HUES64 (cell line): Measurements from ENCODE around the gene PMEPA1.

Experiments used
- H3K27ac ChIP-seq: 2 replicates; pipeline ENCODE4 v1.7.0; 2013; ENCODE audit warnings: low read depth, low read length, inconsistent platforms
- H3K27me3 ChIP-seq: 2 replicates; pipeline ENCODE4 v1.6.1; 2013; ENCODE audit warnings: mild to moderate bottlenecking, low read length; ENCODE audit not compliant: insufficient read depth
- H3K36me3 ChIP-seq: 2 replicates; pipeline ENCODE4 v1.6.1; 2013; ENCODE audit warnings: mild to moderate bottlenecking, low read length; ENCODE audit not compliant: insufficient read depth
- H3K4me1 ChIP-seq: 2 replicates; pipeline ENCODE4 v1.6.1; 2013; ENCODE audit warnings: mild to moderate bottlenecking, low read length, moderate library complexity; ENCODE audit not compliant: insufficient read depth
- H3K4me3 ChIP-seq: 2 replicates; pipeline ENCODE4 v1.5.1; 2013; ENCODE audit warnings: mild to moderate bottlenecking, low read length, moderate library complexity
- H3K9ac ChIP-seq: 2 replicates; pipeline ENCODE4 v1.6.1; 2013; ENCODE audit warnings: mild to moderate bottlenecking, low read depth, low read length
- H3K9me3 ChIP-seq: 2 replicates; pipeline ENCODE4 v1.6.1; 2013; ENCODE audit warnings: low read depth, low read length; ENCODE audit not compliant: insufficient read depth
- WGBS: fragments of 150-250, 120-280 bp; methylation state at CpG from one replicate; pipeline ENCODE4 v1.1.7; 2013; ENCODE audit warnings: missing lambda C conversion rate; 5-methylcytosine and 5-hydroxymethylcytosine counted together

Gene PMEPA1

DNA sequence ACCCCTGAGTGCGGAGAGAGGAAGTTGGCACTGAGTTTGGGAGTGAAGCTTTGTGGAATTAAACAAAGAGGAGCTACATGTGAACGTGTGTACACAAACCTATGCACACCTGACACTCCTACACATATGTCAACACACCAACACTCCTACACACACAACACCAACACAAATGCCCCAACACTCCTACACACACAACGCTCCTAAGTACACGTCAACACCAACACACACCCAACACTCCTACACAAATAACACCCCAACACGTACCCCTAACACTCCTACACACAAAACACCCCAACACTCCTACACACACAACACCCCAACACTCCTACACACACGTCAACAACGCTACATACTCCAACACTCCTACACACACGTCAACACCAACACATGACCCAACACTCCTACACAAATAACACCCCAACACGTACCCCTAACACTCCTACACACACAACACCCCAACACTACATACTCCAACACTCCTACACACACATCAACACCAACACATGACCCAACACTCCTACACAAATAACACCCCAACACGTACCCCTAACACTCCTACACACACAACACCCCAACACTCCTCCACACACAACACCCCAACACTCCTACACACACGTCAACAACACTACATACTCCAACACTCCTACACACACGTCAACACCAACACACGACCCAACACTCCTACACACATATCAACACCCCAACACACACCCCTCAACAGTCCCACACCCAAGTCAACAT, 49.5 kb downstream of the PMEPA1 start:
- H3K4me3 ChIP-seq, result no peak overlapping the region
- peaks cover 29% of the 10 kb centered on the region for H3K36me3 ChIP-seq
- H3K27ac ChIP-seq, result no peak overlapping the region
- H3K9ac ChIP-seq, result no peak overlapping the region
- WGBS, result 93% methylated on average over 13 of the region's 13 CpGs
- no peaks in the 10 kb centered on the region for H3K4me1 ChIP-seq
- H3K27me3 ChIP-seq, result no peaks in the 10 kb centered on the region
- no peaks in the 10 kb centered on the region for H3K9me3 ChIP-seq

- peaks cover 29% of the 10 kb centered on the region for H3K36me3 ChIP-seq
Measured at GRCh38 chr20:57659517-57660180, 50.2 kb downstream of the PMEPA1 start.

DNA sequence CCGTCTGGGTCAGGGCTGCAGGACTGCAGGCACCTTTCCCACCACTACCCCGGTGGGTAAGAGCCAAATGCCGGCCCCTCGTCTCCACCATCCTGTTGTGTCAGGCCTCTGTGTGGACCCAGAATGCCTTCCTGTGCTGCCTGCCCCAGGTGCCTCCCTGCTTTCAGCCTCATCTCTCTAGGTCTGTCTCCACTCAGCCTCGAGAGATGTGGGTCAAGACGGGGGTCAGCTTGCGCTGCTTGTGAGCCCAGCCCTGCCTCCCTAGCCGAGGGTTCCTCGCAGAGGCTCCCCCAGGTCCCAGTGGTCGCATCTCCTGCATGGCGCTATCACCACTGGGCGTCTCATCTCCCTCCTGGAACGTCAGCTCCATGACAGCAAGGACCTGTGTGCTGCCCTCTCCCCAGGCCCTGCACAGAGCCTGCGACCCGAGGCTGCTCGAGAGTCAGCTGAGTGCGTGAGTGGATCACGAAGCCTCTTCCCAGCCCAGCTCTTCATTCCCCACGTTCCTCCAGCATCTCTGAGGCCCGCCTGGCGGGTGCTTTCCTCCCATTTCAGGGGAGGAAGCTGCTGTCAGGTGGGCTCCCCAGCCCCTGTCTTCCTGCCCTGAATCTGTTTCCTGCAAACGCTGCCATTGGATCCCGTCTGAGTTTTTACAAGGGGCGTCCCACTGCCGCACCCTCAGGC, 50.8 kb downstream of the PMEPA1 start:
- H3K9ac ChIP-seq, result no peak overlapping the region

More at GRCh38 chr20:57659517-57660180, 50.2 kb downstream of the PMEPA1 start:
- Histone ChIP-seq H3K9me3 (no peaks in the 10 kb centered on the region), H3K27me3 (no peaks in the 10 kb centered on the region), H3K4me3 (no peak overlapping the region), H3K9ac (no peak overlapping the region), H3K27ac (no peak overlapping the region), H3K4me1 (no peaks in the 10 kb centered on the region)
- WGBS, result 95% methylated on average over 24 of the region's 24 CpGs

DNA sequence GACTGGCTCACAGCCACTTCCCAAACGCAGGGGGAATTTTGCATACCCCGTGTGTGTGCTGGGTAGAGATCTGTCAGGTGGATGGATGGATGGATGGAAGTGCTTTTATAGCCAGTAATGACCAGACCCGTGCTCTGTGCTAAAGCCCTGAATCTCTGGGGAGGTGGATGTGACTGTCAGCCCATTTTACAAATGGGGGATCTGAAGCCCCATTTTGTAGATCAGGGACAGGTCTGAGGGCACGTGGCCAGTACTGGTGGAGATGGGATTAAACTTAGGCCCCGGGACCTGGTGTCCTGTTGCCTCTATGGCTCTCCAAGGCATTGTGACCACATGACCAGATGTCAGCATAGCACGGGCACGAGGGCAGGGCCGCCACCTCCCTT, 51.4 kb downstream of the PMEPA1 start:
- Histone ChIP-seq H3K9me3 (no peaks in the 10 kb centered on the region), H3K36me3 (peaks cover 33% of the 10 kb centered on the region), H3K27ac (no peak overlapping the region), H3K4me3 (no peak overlapping the region), H3K27me3 (no peaks in the 10 kb centered on the region), H3K9ac (no peak overlapping the region), H3K4me1 (no peaks in the 10 kb centered on the region)
- WGBS, result 93% methylated on average over 8 of the region's 8 CpGs

More for the DNA sequence above, 50.8 kb downstream of the PMEPA1 start:
- H3K4me3 ChIP-seq, result no peak overlapping the region
- H3K4me1 ChIP-seq, result no peaks in the 10 kb centered on the region
- peaks cover 29% of the 10 kb centered on the region for H3K36me3 ChIP-seq
- H3K27ac ChIP-seq, result no peak overlapping the region
- no peaks in the 10 kb centered on the region for H3K9me3 ChIP-seq
- H3K27me3 ChIP-seq, result no peaks in the 10 kb centered on the region
- WGBS, result 94% methylated on average over 25 of the region's 25 CpGs

DNA sequence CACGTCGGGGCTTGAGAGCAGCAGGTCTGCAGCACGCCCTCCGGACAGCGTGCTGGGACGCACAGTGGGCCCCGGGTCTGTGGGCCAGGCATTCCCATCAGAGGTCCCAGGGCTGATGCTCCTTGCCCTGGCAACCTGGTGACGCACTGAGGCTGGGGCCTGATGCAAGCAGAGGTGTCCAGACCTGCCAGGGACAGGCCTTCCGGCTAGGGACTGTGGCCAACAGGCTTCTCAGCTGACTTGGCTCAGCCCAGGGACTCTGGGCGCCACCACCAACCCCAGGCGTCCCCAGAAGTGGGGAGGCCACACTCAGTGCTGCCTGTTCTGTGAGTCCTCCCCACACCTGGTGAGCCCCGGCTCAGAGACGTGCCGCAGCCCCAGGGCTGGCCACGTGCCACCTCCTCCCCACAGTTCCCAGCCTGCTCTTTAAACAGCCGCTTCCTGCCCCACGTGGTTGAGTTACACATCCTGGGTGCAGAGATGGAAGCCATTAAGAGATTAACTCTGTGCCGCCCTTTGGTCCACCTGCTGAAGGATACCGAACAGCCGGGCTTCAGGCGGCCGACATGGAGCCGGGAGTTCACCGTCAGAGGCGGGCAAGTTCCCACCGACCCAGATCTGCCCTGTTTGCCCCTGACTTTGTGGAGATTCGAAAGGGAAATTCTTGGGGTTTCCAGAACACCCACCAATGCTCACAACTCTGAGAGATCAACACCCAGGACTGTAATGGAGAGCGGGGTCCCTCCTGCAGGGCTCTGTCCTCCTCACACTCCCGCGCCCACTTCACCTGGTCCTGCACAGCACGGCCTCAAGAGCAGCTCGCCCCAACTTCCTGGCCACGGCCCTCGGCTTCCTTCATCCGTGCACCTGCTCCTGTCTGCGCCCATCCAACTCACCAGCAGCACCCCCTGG, 52.0 kb downstream of the PMEPA1 start:
- Histone ChIP-seq H3K27ac (no peak overlapping the region), H3K27me3 (no peaks in the 10 kb centered on the region), H3K4me1 (no peaks in the 10 kb centered on the region), H3K9ac (no peak overlapping the region), H3K9me3 (no peaks in the 10 kb centered on the region), H3K36me3 (peaks cover 38% of the 10 kb centered on the region), H3K4me3 (no peak overlapping the region)
- 96% methylated on average over 36 of the region's 36 CpGs for WGBS

GRCh38 chr20:57656821-57657534, 52.8 kb downstream of the PMEPA1 start:
- Histone ChIP-seq H3K27ac (no peak overlapping the region), H3K9me3 (no peaks in the 10 kb centered on the region), H3K4me3 (no peak overlapping the region), H3K36me3 (peaks cover 42% of the 10 kb centered on the region), H3K9ac (no peak overlapping the region), H3K27me3 (no peaks in the 10 kb centered on the region), H3K4me1 (no peaks in the 10 kb centered on the region)
- 95% methylated on average over 20 of the region's 20 CpGs for WGBS

DNA sequence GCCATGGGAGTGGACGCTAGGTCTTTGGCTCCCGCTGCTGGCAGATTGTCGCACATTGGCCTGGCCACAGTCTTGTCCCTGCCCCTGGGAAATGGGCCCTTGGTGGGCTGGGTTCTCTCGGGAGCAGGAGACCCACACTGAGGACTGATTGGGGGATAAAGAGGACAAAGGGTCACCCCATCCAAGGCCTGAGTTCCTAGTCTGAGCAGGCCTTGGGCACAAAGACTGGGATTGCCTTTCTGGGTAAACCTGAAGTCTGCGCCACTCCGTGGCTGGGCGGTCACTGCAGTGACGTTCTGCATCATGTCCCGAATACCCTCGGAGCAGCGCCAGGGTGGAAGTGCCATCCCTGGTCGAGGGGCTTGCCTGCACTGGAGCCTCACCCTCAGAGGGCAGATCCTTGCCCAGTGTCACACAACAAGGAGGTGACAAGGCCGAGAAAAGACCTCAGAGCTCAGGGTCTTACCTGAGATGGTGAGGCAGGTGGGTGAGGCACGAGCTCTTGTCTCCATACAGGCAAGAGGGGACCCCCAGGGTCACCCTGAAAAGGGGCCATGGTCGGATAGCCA, 53.5 kb downstream of the PMEPA1 start:
- no peak overlapping the region for H3K27ac ChIP-seq
- H3K9me3 ChIP-seq, result no peaks in the 10 kb centered on the region
- H3K4me3 ChIP-seq, result no peak overlapping the region
- H3K27me3 ChIP-seq, result no peaks in the 10 kb centered on the region
- no peaks in the 10 kb centered on the region for H3K4me1 ChIP-seq
- peaks cover 46% of the 10 kb centered on the region for H3K36me3 ChIP-seq
- no peak overlapping the region for H3K9ac ChIP-seq
- 94% methylated on average over 15 of the region's 15 CpGs for WGBS

- Histone ChIP-seq H3K4me3 (no peak overlapping the region), H3K9me3 (no peaks in the 10 kb centered on the region), H3K4me1 (no peaks in the 10 kb centered on the region), H3K36me3 (peaks cover 50% of the 10 kb centered on the region), H3K27ac (no peak overlapping the region), H3K27me3 (no peaks in the 10 kb centered on the region), H3K9ac (no peak overlapping the region)
- WGBS, result 92% methylated on average over 11 of the region's 11 CpGs
Measured at GRCh38 chr20:57655809-57656155, 54.0 kb downstream of the PMEPA1 start.

DNA sequence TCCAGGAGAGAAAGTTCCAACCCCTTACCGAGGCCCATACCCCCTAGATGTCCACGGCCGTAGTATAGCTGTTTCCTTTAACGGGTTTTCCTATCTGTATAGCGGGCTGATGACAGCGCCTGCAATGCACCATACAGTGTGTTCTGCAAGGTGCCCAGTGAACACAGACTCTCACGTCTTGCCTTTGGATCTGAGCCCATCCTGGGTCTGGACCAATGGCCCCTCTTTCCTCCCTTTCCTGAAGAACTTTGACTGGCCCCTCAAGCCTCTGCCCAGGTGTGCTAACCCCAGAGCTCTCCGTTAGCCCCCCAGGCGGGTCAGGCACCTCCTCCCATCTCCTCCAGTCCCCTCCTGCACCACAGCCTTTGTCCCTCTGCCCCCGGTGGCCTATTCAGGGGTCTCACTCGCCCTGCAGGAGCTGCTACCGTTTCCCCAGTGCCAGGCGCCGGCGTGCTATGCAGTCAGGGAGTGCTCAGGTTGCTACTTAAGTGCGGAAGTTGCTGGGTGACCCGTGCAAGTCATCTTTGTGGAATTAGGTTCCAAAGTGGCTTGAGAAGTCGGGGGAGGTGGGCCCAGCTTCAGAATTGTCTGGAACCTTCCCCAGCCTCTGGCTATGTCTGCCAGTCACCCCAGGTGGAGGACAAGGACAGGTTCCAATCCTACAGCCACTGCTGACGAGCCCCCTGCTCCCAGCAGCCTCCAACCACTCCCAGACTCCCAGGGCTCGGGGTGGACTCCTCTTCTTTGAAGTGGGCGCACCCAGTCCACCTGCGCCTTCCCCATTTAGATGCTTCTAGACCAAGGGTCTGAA, 54.6 kb downstream of the PMEPA1 start:
- Histone ChIP-seq H3K4me3 (no peak overlapping the region), H3K9me3 (no peaks in the 10 kb centered on the region), H3K27ac (no peak overlapping the region), H3K36me3 (peaks cover 55% of the 10 kb centered on the region), H3K9ac (no peak overlapping the region), H3K4me1 (no peaks in the 10 kb centered on the region), H3K27me3 (no peaks in the 10 kb centered on the region)
- 78% methylated on average over 22 of the region's 22 CpGs for WGBS
